SH-SY5Y (cell line): Measurements from ENCODE around the gene INF2.

Experiments
- GATA2 ChIP-seq: IDR thresholded peaks from 2 replicates; pipeline ENCODE4 v1.6.1; 2011; ENCODE audit warnings: mild to moderate bottlenecking, low read depth, low read length
- GATA3 ChIP-seq: IDR thresholded peaks from 2 replicates; pipeline ENCODE4 v1.6.1; 2011; ENCODE audit warnings: low read depth, mild to moderate bottlenecking, low read length, moderate library complexity

DNA sequence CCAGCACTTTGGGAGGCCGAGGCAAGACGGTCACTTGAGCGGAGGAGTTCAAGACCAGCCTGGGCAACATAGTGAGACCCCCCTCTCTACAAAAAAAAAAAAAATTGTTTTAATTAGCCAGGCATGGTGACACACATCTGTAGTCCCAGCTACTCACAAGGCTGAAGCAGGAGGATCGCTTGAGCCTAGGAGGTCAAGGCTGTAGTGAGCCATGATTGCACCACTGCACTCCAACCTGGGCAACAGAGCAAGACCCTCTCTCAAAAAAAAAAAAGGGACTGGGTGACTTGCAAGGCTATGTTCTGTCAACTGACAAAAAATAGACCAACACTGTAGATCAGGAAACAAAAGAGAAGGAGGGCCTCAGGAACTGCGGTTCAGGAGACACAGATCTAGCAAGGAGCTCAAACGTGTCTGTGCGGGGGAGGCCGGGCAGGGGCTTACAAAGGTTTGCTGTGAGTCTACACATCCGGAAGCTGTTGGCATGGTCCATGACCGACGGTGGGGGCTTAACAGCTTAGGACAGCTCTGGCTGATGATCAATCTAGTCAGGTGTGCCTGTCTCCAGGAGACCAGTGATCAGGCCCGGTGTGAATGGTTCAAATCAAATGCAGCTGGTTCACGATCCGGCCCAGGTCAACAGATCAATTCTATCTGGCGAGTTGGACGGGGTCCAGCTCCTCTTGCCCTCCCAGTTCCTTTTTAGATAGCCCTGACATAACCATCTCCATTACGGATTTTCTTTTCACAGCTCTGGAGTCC is 31.7 kb upstream of the INF2 start:
- TF ChIP-seq GATA2 (no peak), GATA3 (no peak)
